Ovary (tissue), 3 donors: ENCODE data around the gene SERPINA1.
"Not testable (repeated sequence)": the region's sequence is repeated elsewhere in the genome, so short reads cannot be mapped to it uniquely, and the experiment has no call there.

ENCODE experiments used
- CTCF ChIP-seq, 3 donors: fragments of 450-650 bp in 2 of 3; fragments of 200-600 bp in 1 of 3; IDR thresholded peaks; one replicate each; pipeline versions ENCODE4 v1.5.1 to v1.8.0; 2016 to 2022; ENCODE audit warnings: antibody characterized with exemption in 3 of 3, mild to moderate bottlenecking in 1 of 3
- POLR2A ChIP-seq: fragments of 450-650 bp; IDR thresholded peaks from one replicate; pipeline ENCODE4 v1.6.1; 2017; ENCODE audit warnings: antibody characterized with exemption, mild to moderate bottlenecking, moderate library complexity
- donor health status: DM: no; HTN: no; CAD: no.

- not testable (repeated sequence) for TF ChIP-seq CTCF (IDR thresholded peaks at IDR 0.05); POLR2A
Observed at GRCh38 chr14:94369766-94370523, 18.5 kb downstream of the SERPINA1 start.
